ENCODE results near the gene NCAM1. TPM values are rescaled to one million over a fixed set of nuclear protein-coding genes. Genes with fewer than 3 reads are reported as not detected.
"Not testable (repeated sequence)": the region's sequence is repeated elsewhere in the genome, so short reads cannot be mapped to it uniquely, and the experiment has no call there.

The NCAM1 gene
- total RNA-seq, 4 donors from 2014 or later: 1.8 to 42.9 (median 10.5) TPM

GRCh38 chr11:113293936-113294335 lies 332.7 kb downstream of the NCAM1 start:
- H3K27me3 ChIP-seq: no peaks in the 10 kb centered on the region

GRCh38 chr11:113295993-113296392 lies 334.8 kb downstream of the NCAM1 start:
- Histone ChIP-seq H3K4me3 (no peak overlapping the region), H3K27ac (no peak overlapping the region), H3K36me3 (no peaks in the 10 kb centered on the region), H3K27me3 (no peaks in the 10 kb centered on the region), H3K4me1 (no peaks in the 10 kb centered on the region), H3K9me3 (no peaks in the 10 kb centered on the region)
- TF ChIP-seq POLR2A (IDR thresholded peaks at IDR 0.05) (no peak), CTCF (IDR thresholded peaks at IDR 0.05) (no peak)
- DNase-seq: no peak

More at GRCh38 chr11:113293936-113294335, 332.7 kb downstream of the NCAM1 start:
- Histone ChIP-seq H3K4me1 (no peaks in the 10 kb centered on the region), H3K36me3 (no peaks in the 10 kb centered on the region), H3K27ac (no peak overlapping the region), H3K9me3 (no peaks in the 10 kb centered on the region), H3K4me3 (no peak overlapping the region)
- DNase-seq: no peak
- TF ChIP-seq POLR2A (IDR thresholded peaks at IDR 0.05) (no peak), CTCF (IDR thresholded peaks at IDR 0.05) (no peak)

GRCh38 chr11:113296447-113297205 lies 335.4 kb downstream of the NCAM1 start:
- Histone ChIP-seq H3K4me3 (no peak overlapping the region), H3K9me3 (no peaks in the 10 kb centered on the region), H3K4me1 (no peaks in the 10 kb centered on the region), H3K36me3 (no peaks in the 10 kb centered on the region), H3K27me3 (no peaks in the 10 kb centered on the region), H3K27ac (no peak overlapping the region)
- DNase-seq: no peak
- TF ChIP-seq POLR2A (IDR thresholded peaks at IDR 0.05): no peak
- TF ChIP-seq CTCF (IDR thresholded peaks at IDR 0.05): no peak

- not testable (repeated sequence) for H3K36me3 ChIP-seq, H3K4me3 ChIP-seq, DNase-seq, H3K27me3 ChIP-seq, H3K9me3 ChIP-seq, H3K4me1 ChIP-seq, H3K27ac ChIP-seq
Observed at GRCh38 chr11:113298496-113298895, 337.3 kb downstream of the NCAM1 start.

GRCh38 chr11:113304916-113305315 lies 343.7 kb downstream of the NCAM1 start:
- Histone ChIP-seq H3K4me1 (no peaks in the 10 kb centered on the region), H3K9me3 (no peaks in the 10 kb centered on the region), H3K36me3 (no peaks in the 10 kb centered on the region), H3K4me3 (no peak overlapping the region), H3K27ac (no peak overlapping the region), H3K27me3 (no peaks in the 10 kb centered on the region)
- TF ChIP-seq CTCF (IDR thresholded peaks at IDR 0.05) (no peak), POLR2A (IDR thresholded peaks at IDR 0.05) (no peak)
- DNase-seq: no peak

- peak; percentile 61 to 88 (median 83) for DNase-seq
- no peaks in the 10 kb centered on the region for H3K9me3 ChIP-seq
- TF ChIP-seq CTCF (IDR thresholded peaks at IDR 0.05): peak; percentile 58 to 95 (median 89)
- no peak for TF ChIP-seq POLR2A (IDR thresholded peaks at IDR 0.05)
- H3K27me3 ChIP-seq: no peaks in the 10 kb centered on the region
- H3K4me3 ChIP-seq: no peak overlapping the region
- H3K36me3 ChIP-seq: no peaks in the 10 kb centered on the region
- no peaks in the 10 kb centered on the region for H3K4me1 ChIP-seq
- H3K27ac ChIP-seq: no peak overlapping the region
Observed at GRCh38 chr11:113305440-113306336, 344.5 kb downstream of the NCAM1 start.

All from Peyer's patch (tissue), 4 donors.